ENCODE measurements around the gene RIPOR2. TPM values are rescaled to one million over a fixed set of nuclear protein-coding genes. Genes with fewer than 3 reads are reported as not detected.
A peak's percentile ranks its signal among the peaks of the same experiment; 100 is the strongest.

Gene RIPOR2
- total RNA-seq, 2 experiments from 2014 or later = 18.0 to 28.9 TPM

DNA sequence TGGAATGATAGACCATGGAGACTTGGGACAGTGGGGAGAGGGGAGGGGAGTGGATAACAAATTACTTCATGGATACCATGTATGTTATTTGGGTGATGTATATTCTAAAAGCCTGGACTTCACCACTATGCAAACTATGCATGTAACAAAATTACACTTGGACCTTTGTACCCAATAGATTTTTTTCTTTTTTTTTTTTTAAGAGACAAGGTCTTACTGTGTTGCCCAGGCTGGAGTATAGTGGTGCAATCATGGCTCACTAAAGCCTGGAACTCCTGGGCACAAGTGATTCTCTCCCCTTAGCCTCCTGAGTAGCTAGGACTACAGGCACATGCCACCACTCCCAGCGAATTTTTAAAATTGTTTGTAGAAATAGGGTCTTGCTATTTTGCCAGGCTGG lies 45.3 kb downstream of the RIPOR2 start:
- intact Hi-C loops (cut with micrococcal nuclease; ENCODE audit: unreplicated experiment) = loop anchor here (2.0 kb wide), 1 partner anchor 18 kb away; no protein-coding TSS in a partner anchor

DNA sequence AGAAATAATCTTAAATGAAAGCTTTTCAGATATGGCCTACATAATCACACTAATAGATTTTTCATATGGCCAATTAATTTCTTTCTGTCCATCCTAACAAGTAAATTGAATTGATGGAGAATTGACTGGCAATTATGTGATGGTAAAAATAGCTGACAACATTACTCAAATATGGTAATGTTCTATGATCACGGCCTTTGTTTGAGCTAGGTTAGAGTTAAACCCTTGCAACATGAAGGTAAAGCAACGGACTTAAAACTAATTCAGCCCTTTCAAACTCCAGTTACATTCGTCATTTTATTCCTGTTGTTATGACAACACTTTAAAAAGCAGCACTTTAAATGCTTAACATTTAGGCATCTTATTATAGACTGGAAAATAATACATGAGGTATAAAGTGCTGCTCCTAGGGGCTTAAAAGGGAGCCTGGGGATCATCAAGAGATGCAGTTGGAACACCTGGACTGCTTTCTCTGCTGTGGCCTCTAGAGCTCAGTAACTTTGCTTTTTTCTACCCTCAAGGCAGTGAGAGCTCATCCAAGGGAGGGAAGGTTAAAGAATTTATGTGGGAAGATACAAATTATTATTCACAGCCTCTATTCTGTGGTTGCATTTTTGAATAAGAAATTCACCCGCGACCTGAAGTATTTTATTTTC lies 46.9 kb downstream of the RIPOR2 start:
- Histone ChIP-seq H3K36me3 (ENCODE audit: insufficient read depth, low read length) (no peaks in the 10 kb centered on the region), H4K20me1 (ENCODE audit: insufficient read depth, low read length) (no peaks in the 10 kb centered on the region), H3K79me2 (ENCODE audit: insufficient read depth, low read depth, low read length) (peaks cover 63% of the 10 kb centered on the region; the same call in 1 of the 2 replicates), H3K9me2 (ENCODE audit: insufficient read depth, low read length) (no peaks in the 10 kb centered on the region), H3K4me3 (ENCODE audit: low read depth, low read length, poor library complexity, severe bottlenecking) (peak overlapping the region; percentile 26), H2AFZ (ENCODE audit: low read length) (peak overlapping the region; percentile 49; the same call in 1 of the 2 replicates), H3K27ac (ENCODE audit: low read depth, low read length, poor library complexity, severe bottlenecking) (peak overlapping the region; percentile 83), H3K9me3 (ENCODE audit: low read length) (no peaks in the 10 kb centered on the region), H3K4me1 (ENCODE audit: insufficient read depth, low read length, poor library complexity, severe bottlenecking) (peaks cover 99% of the 10 kb centered on the region), H3K4me2 (ENCODE audit: low read length) (peak overlapping the region; percentile 70)
- peak; percentile 69 for DNase-seq (ENCODE audit: low spot score)
- no TSS peak for BruUV-seq (replicated peaks)
- POLR2A ChIA-PET = interaction anchor here (0.6 to 3.6 kb wide), 19 partner anchors 9 to 1143 kb away, joined by 3 to 54 read pairs (median 5); a partner anchor contains a TSS
- intact Hi-C loops (cut with micrococcal nuclease; ENCODE audit: unreplicated experiment) = loop anchor here (10.0 kb wide), 1 partner anchor 394 kb away; the partner anchor contains the start of gene ALDH5A1
- CTCF ChIA-PET (ENCODE audit: unreplicated experiment) = interaction anchor here (0.6 to 2.0 kb wide), 8 partner anchors 10 to 125 kb away, joined by 3 to 11 read pairs (median 4); no protein-coding TSS in a partner anchor
- no peak for TF ChIP-seq EZH2phosphoT487 (IDR thresholded peaks at IDR 0.05; ENCODE audit: borderline replicate concordance, low read depth, low read length)
- TF ChIP-seq, protein P1, sequence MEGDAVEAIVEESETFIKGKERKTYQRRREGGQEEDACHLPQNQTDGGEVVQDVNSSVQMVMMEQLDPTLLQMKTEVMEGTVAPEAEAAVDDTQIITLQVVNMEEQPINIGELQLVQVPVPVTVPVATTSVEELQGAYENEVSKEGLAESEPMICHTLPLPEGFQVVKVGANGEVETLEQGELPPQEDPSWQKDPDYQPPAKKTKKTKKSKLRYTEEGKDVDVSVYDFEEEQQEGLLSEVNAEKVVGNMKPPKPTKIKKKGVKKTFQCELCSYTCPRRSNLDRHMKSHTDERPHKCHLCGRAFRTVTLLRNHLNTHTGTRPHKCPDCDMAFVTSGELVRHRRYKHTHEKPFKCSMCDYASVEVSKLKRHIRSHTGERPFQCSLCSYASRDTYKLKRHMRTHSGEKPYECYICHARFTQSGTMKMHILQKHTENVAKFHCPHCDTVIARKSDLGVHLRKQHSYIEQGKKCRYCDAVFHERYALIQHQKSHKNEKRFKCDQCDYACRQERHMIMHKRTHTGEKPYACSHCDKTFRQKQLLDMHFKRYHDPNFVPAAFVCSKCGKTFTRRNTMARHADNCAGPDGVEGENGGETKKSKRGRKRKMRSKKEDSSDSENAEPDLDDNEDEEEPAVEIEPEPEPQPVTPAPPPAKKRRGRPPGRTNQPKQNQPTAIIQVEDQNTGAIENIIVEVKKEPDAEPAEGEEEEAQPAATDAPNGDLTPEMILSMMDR (conservative IDR thresholded peaks at IDR 0.05; ENCODE audit: low read length) = peak; percentile 57

More for the DNA sequence above, 45.3 kb downstream of the RIPOR2 start:
- TF ChIP-seq EZH2phosphoT487 (IDR thresholded peaks at IDR 0.05; ENCODE audit: borderline replicate concordance, low read depth, low read length) = no peak
- TF ChIP-seq, protein P1 (conservative IDR thresholded peaks at IDR 0.05; ENCODE audit: low read length) = no peak
- DNase-seq (ENCODE audit: low spot score) = no peak
- ChIA-PET CTCF (ENCODE audit: unreplicated experiment) (no interaction called here), POLR2A (interaction anchor here (0.7 to 1.7 kb wide), 5 partner anchors 8 to 21 kb away, joined by 3 to 13 read pairs (median 4); no protein-coding TSS in a partner anchor)
- Histone ChIP-seq H3K4me1 (ENCODE audit: insufficient read depth, low read length, poor library complexity, severe bottlenecking) (peaks cover 93% of the 10 kb centered on the region), H2AFZ (ENCODE audit: low read length) (no peak overlapping the region; the same call in 1 of the 2 replicates), H3K27ac (ENCODE audit: low read depth, low read length, poor library complexity, severe bottlenecking) (peak overlapping the region; percentile 83), H3K36me3 (ENCODE audit: insufficient read depth, low read length) (no peaks in the 10 kb centered on the region), H3K9me3 (ENCODE audit: low read length) (no peaks in the 10 kb centered on the region), H3K79me2 (ENCODE audit: insufficient read depth, low read depth, low read length) (peaks cover 62% of the 10 kb centered on the region; the same call in 1 of the 2 replicates), H3K4me3 (ENCODE audit: low read depth, low read length, poor library complexity, severe bottlenecking) (peak overlapping the region; percentile 8), H4K20me1 (ENCODE audit: insufficient read depth, low read length) (no peaks in the 10 kb centered on the region), H3K9me2 (ENCODE audit: insufficient read depth, low read length) (no peaks in the 10 kb centered on the region), H3K4me2 (ENCODE audit: low read length) (peak overlapping the region; percentile 66)
- TSS peak; percentile 75 for BruUV-seq (replicated peaks)

All from OCI-LY7 (cell line).